Measurements from ENCODE around the gene ALKAL2.

ALKAL2 gene

DNA sequence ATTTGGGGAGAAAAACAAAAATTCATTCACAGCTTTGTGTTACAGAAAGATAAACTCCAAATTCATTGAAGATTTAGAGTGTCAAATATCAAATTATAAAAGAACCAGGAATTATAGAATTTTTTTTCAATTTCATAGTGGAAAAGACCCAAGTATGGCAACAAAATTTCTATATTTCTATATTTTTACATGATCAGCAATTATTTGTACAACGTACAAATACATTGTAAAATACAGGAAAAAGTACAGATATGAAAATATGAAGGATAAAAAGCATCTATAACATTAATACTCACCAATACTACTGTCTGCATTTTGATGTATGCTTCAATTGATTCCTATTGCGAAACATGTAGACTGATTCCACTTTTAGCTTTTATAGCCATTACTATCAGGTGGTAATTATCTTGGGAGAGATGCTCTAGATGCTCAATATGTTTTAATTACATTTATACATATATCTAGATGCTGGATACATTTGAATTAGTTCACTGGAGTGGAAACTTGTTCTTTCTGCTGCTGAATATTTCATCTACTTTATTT, 28.0 kb downstream of the ALKAL2 start:
- in situ Hi-C loops (cut with HindIII; ENCODE audit: low sequenced_read_pairs): no loop called here
- H3K4me3 ChIP-seq (ENCODE audit: low read depth, low read length): no peak overlapping the region
- DNase-seq (ENCODE audit: low read depth, low spot score): no peak
- TF ChIP-seq, protein P1, sequence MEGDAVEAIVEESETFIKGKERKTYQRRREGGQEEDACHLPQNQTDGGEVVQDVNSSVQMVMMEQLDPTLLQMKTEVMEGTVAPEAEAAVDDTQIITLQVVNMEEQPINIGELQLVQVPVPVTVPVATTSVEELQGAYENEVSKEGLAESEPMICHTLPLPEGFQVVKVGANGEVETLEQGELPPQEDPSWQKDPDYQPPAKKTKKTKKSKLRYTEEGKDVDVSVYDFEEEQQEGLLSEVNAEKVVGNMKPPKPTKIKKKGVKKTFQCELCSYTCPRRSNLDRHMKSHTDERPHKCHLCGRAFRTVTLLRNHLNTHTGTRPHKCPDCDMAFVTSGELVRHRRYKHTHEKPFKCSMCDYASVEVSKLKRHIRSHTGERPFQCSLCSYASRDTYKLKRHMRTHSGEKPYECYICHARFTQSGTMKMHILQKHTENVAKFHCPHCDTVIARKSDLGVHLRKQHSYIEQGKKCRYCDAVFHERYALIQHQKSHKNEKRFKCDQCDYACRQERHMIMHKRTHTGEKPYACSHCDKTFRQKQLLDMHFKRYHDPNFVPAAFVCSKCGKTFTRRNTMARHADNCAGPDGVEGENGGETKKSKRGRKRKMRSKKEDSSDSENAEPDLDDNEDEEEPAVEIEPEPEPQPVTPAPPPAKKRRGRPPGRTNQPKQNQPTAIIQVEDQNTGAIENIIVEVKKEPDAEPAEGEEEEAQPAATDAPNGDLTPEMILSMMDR (IDR thresholded peaks at IDR 0.05; ENCODE audit: low read depth, low read length): no peak

DNA sequence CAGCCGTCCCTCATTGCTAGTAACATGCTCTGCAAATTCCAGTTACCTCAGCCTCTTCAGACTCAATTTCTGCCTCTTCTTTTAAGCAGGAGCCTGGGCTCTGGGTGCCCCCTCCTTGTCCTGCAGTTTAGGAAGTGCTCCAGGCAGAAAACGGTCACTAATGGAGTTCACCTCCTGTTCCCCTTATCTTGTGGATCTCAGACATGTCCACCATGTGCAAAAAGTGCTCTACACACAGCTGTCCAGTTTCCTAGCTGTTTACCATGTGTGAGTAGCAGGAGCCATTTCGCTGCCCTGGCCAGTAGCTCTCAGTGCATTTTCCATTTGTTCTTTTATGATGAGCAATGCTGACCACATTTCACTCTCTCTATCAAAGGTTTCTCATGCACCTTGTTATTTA, 29.0 kb downstream of the ALKAL2 start:
- no peak for DNase-seq (ENCODE audit: low read depth, low spot score)
- no peak overlapping the region for H3K4me3 ChIP-seq (ENCODE audit: low read depth, low read length)
- in situ Hi-C loops (cut with HindIII; ENCODE audit: low sequenced_read_pairs): no loop called here
- TF ChIP-seq, protein P1 (IDR thresholded peaks at IDR 0.05; ENCODE audit: low read depth, low read length): no peak

DNA sequence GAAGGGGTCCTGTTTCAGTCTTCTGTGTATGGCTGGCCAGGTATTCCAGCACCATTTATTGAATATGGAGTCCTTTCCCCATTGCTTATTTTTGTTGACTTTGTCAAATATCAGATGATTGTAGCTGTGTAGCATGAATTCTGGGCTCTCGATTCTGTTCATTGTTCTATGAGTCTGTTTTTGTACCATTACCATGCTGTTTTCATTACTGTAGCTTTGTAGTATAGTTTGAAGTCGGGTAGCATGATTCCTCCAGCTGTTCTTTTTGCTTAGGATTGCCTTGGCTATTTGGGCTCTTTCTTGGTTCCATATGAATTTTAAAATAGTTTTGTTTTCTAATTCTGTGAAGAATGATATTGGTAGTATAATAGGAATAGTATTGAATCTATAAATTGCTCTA, 30.0 kb downstream of the ALKAL2 start:
- in situ Hi-C loops (cut with HindIII; ENCODE audit: low sequenced_read_pairs): no loop called here
- TF ChIP-seq, protein P1 (IDR thresholded peaks at IDR 0.05; ENCODE audit: low read depth, low read length): no peak
- no peak for DNase-seq (ENCODE audit: low read depth, low spot score)
- H3K4me3 ChIP-seq (ENCODE audit: low read depth, low read length): no peak overlapping the region

DNA sequence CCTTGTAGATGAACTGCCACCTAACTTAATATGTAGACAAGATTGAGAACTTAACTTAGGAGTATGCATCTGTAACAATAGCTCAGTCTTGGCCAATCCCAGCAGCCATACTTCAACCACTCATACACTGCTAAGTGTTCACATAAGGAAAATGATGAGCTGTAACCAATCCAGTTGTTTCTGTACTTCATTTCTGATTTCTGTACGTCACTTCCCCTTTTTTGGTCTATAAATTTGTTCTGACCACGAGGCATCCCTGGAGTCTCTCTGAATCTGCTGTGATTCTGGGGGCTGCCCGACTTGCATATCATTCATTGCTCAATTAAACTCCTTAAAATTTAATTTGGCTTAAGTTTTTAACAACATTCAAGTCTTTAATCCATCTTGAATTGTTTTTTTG, 30.5 kb downstream of the ALKAL2 start:
- in situ Hi-C loops (cut with HindIII; ENCODE audit: low sequenced_read_pairs): no loop called here
- DNase-seq (ENCODE audit: low read depth, low spot score): no peak
- TF ChIP-seq, protein P1 (IDR thresholded peaks at IDR 0.05; ENCODE audit: low read depth, low read length): no peak

DNA sequence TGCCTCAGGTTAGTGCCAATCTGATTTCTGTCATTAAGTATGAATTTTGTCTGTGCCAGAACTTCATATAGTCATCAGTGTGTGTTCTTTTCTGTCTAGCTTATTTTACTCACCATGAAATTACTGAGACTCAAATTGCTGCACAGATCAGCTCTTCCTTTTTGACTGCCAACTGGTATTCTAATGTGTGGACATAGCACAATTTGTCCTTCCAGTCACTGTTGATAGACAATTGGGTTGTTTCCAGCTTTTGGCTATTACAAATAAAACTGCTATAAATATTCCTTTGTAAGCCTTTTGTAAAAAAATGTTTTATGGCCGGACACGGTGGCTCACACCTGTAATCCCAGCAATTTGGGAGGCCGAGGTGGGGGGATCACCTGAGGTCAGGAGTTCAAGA, 31.8 kb downstream of the ALKAL2 start:
- DNase-seq (ENCODE audit: low read depth, low spot score): no peak
- no peak overlapping the region for H3K4me3 ChIP-seq (ENCODE audit: low read depth, low read length)
- TF ChIP-seq, protein P1 (IDR thresholded peaks at IDR 0.05; ENCODE audit: low read depth, low read length): no peak
- in situ Hi-C loops (cut with HindIII; ENCODE audit: low sequenced_read_pairs): no loop called here

More for the DNA sequence above, 30.5 kb downstream of the ALKAL2 start:
- no peak overlapping the region for H3K4me3 ChIP-seq (ENCODE audit: low read depth, low read length)

DNA sequence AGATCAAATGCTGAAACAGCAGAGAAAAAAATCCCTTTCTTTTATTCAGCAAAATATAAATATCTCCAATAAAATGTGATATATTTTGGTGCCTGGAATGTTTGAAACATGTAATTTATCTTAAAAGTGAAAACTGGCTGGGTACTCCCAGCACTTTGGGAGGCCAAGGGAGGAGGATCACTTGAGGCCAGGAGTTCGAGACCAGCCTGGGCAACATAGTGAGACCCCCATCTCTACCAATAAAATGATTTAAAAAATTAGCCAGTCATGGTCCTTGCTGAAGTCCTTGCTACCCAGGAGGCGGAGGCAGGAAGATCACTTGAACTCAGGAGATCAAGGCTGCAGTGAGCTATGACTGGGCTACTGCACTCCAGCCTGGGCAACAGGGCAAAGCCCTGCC, 32.7 kb downstream of the ALKAL2 start:
- in situ Hi-C loops (cut with HindIII; ENCODE audit: low sequenced_read_pairs): no loop called here
- no peak overlapping the region for H3K4me3 ChIP-seq (ENCODE audit: low read depth, low read length)
- TF ChIP-seq, protein P1 (IDR thresholded peaks at IDR 0.05; ENCODE audit: low read depth, low read length): no peak
- no peak for DNase-seq (ENCODE audit: low read depth, low spot score)

DNA sequence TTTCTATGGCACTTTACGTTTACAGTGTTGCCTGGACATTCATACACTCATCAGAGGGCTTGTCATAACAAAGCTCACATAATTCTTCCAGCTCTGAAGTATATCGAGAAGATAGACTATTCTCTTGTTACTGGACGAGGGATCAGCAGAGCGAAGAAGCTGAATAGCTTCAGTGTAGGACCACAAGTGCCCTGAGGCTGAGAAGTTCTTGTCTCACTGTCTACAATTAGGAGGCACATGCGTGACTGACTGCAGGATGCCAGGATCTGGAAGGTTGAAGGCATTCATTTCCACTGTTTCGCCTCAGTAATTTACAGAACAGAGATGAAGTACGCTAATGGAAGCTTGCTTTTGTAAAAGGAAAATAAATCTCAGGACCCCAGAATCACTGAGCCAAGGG, 33.6 kb downstream of the ALKAL2 start:
- in situ Hi-C loops (cut with HindIII; ENCODE audit: low sequenced_read_pairs): no loop called here
- H3K4me3 ChIP-seq (ENCODE audit: low read depth, low read length): no peak overlapping the region
- TF ChIP-seq, protein P1 (IDR thresholded peaks at IDR 0.05; ENCODE audit: low read depth, low read length): no peak
- no peak for DNase-seq (ENCODE audit: low read depth, low spot score)
